ENCODE measurements around the gene NPEPL1. TPM values are rescaled to one million over a fixed set of nuclear protein-coding genes. Genes with fewer than 3 reads are reported as not detected.

The NPEPL1 gene
- total and polyA plus RNA-seq, 2 donors = 7.4 to 52.3 TPM

DNA sequence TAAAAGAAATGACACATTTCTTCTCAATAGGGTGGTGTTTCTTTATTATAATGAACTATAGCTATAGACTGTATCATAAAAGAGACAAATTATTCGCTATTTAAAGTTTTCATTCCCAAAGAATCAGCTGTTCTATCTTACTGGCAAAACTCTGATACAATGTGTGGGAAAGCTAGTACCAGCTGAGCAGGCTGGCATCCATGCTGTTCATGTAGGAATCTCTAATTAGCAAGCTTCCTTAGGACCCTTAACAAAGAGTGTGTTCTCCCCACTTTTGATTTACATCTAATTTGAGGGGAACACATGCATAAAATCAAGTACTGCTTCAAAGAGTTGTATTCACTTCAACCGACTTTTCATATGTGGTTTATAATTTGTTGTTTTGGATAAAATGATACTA, 28.3 kb upstream of the NPEPL1 start:
- no peaks in the 10 kb centered on the region for H3K27me3 ChIP-seq (ENCODE audit: control insufficient read depth in 2 of 2, insufficient read depth in 1 of 2, low read length in 1 of 2)
- H3K9me3 ChIP-seq (ENCODE audit: control insufficient read depth in 2 of 2, insufficient read depth in 1 of 2, low read length in 1 of 2) = no peaks in the 10 kb centered on the region
- no peak overlapping the region for H3K4me3 ChIP-seq (ENCODE audit: low read length in 2 of 2)
- WGBS = 93% methylated on average over 2 of the region's 2 CpGs
- no peak overlapping the region for H3K27ac ChIP-seq (ENCODE audit: low read depth in 1 of 2, low read length in 1 of 2)
- H3K36me3 ChIP-seq (ENCODE audit: control insufficient read depth in 2 of 2, insufficient read depth in 2 of 2, low read length in 1 of 2) = peaks cover 14 to 20% of the 10 kb centered on the region in 2 donors
- peaks cover 10 to 17% of the 10 kb centered on the region in 2 donors for H3K4me1 ChIP-seq (ENCODE audit: control insufficient read depth in 2 of 2, insufficient read depth in 2 of 2, low read length in 2 of 2)
- no peak for DNase-seq (ENCODE audit: low read depth in 6 of 9, low spot score in 9 of 9)

DNA sequence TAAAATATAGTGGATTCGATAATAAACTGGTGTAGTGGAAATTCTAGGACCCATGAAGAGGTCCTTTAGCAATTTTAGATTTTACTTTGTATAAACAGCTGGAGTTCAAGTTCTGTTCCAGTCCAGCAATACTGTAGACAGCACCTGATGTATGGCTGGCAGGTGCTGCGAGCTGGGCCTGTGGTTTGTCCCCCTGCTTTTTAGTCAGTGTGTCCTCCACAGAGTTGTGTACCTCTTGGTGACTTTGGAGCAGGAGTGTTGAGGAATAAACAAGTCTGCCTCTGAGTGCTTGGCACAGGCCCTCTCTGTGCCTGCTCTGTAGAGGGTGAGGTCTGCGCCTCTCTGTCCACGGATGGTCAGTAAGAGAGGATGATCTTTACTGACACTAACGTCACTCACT, 27.7 kb upstream of the NPEPL1 start:
- WGBS = 97% methylated on average over 5 of the region's 5 CpGs
- H3K9me3 ChIP-seq (ENCODE audit: control insufficient read depth in 2 of 2, insufficient read depth in 1 of 2, low read length in 1 of 2) = no peaks in the 10 kb centered on the region
- peaks cover 10 to 17% of the 10 kb centered on the region in 2 donors for H3K4me1 ChIP-seq (ENCODE audit: control insufficient read depth in 2 of 2, insufficient read depth in 2 of 2, low read length in 2 of 2)
- no peak overlapping the region for H3K27ac ChIP-seq (ENCODE audit: low read depth in 1 of 2, low read length in 1 of 2)
- DNase-seq (ENCODE audit: low read depth in 6 of 9, low spot score in 9 of 9) = no peak
- H3K36me3 ChIP-seq (ENCODE audit: control insufficient read depth in 2 of 2, insufficient read depth in 2 of 2, low read length in 1 of 2) = peaks cover 16 to 25% of the 10 kb centered on the region in 2 donors
- H3K4me3 ChIP-seq (ENCODE audit: low read length in 2 of 2) = no peak overlapping the region
- no peaks in the 10 kb centered on the region for H3K27me3 ChIP-seq (ENCODE audit: control insufficient read depth in 2 of 2, insufficient read depth in 1 of 2, low read length in 1 of 2)

DNA sequence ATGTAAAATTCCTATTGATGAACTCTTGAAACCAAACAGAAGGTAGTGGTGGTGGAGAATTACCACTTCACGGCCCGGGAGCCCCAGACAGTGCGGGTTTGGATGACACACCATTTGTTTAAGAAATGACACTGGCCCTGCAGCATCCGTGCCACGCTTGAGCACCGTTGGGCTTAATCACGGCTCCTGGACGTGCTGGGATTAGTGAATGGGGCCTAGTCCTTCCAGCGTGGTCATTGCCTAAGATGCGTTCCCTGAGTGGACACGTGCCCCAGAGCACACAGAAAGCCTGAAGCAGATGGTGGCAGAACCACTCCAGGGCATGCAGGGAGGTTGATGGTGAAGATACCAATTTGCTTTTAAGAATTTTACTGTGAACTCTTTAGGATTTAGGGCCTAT, 27.0 kb upstream of the NPEPL1 start:
- Histone ChIP-seq H3K4me1 (ENCODE audit: control insufficient read depth in 2 of 2, insufficient read depth in 2 of 2, low read length in 2 of 2) (peaks cover 10 to 14% of the 10 kb centered on the region in 2 donors), H3K27me3 (ENCODE audit: control insufficient read depth in 2 of 2, insufficient read depth in 1 of 2, low read length in 1 of 2) (no peaks in the 10 kb centered on the region)

DNA sequence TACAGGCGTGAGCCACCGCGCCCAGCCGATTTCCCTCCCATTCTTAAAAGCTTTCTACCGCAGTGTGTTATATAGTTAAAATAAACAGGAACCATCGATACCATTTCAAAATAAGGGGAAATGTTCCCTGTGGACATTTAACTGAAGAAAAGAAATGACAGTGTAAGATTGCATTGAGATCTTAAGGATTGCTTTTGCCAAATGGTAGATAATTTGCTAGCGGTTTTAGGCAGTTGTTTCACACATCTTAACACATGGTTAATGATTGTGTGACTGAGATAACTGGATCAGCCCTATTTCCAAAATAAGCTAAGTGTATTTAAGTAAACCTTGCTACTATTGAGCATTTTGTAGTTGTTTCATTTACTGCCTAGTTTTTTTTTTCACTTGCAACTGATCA, 25.9 kb upstream of the NPEPL1 start:
- Histone ChIP-seq H3K36me3 (ENCODE audit: control insufficient read depth in 2 of 2, insufficient read depth in 2 of 2, low read length in 1 of 2) (peaks cover 28 to 30% of the 10 kb centered on the region in 2 donors), H3K4me3 (ENCODE audit: low read length in 2 of 2) (no peak overlapping the region), H3K27me3 (ENCODE audit: control insufficient read depth in 2 of 2, insufficient read depth in 1 of 2, low read length in 1 of 2) (no peaks in the 10 kb centered on the region), H3K9me3 (ENCODE audit: control insufficient read depth in 2 of 2, insufficient read depth in 1 of 2, low read length in 1 of 2) (no peaks in the 10 kb centered on the region), H3K27ac (ENCODE audit: low read depth in 1 of 2, low read length in 1 of 2) (no peak overlapping the region), H3K4me1 (ENCODE audit: control insufficient read depth in 2 of 2, insufficient read depth in 2 of 2, low read length in 2 of 2) (peaks cover 2 to 4% of the 10 kb centered on the region in 2 donors)
- WGBS = 98% methylated on average over 7 of the region's 7 CpGs
- DNase-seq (ENCODE audit: low read depth in 6 of 9, low spot score in 9 of 9) = no peak

More for the DNA sequence above, 27.0 kb upstream of the NPEPL1 start:
- peaks cover 23 to 31% of the 10 kb centered on the region in 2 donors for H3K36me3 ChIP-seq (ENCODE audit: control insufficient read depth in 2 of 2, insufficient read depth in 2 of 2, low read length in 1 of 2)
- H3K27ac ChIP-seq (ENCODE audit: low read depth in 1 of 2, low read length in 1 of 2) = no peak overlapping the region
- H3K4me3 ChIP-seq (ENCODE audit: low read length in 2 of 2) = no peak overlapping the region
- WGBS = 92% methylated on average over 11 of the region's 11 CpGs
- no peaks in the 10 kb centered on the region for H3K9me3 ChIP-seq (ENCODE audit: control insufficient read depth in 2 of 2, insufficient read depth in 1 of 2, low read length in 1 of 2)
- no peak for DNase-seq (ENCODE audit: low read depth in 6 of 9, low spot score in 9 of 9)

GRCh38 chr20:58667975-58668374, 24.6 kb upstream of the NPEPL1 start:
- H3K36me3 ChIP-seq (ENCODE audit: control insufficient read depth in 2 of 2, insufficient read depth in 2 of 2, low read length in 1 of 2) = peaks cover 27 to 33% of the 10 kb centered on the region in 2 donors
- 98% methylated on average over 5 of the region's 5 CpGs for whole genome bisulfite sequencing
- no peak for DNase-seq (ENCODE audit: low read depth in 6 of 9, low spot score in 9 of 9)
- no peaks in the 10 kb centered on the region for H3K27me3 ChIP-seq (ENCODE audit: control insufficient read depth in 2 of 2, insufficient read depth in 1 of 2, low read length in 1 of 2)
- no peak overlapping the region for H3K4me3 ChIP-seq (ENCODE audit: low read length in 2 of 2)
- no peaks in the 10 kb centered on the region for H3K4me1 ChIP-seq (ENCODE audit: control insufficient read depth in 2 of 2, insufficient read depth in 2 of 2, low read length in 2 of 2)
- no peaks in the 10 kb centered on the region for H3K9me3 ChIP-seq (ENCODE audit: control insufficient read depth in 2 of 2, insufficient read depth in 1 of 2, low read length in 1 of 2)
- H3K27ac ChIP-seq (ENCODE audit: low read depth in 1 of 2, low read length in 1 of 2) = no peak overlapping the region

DNA sequence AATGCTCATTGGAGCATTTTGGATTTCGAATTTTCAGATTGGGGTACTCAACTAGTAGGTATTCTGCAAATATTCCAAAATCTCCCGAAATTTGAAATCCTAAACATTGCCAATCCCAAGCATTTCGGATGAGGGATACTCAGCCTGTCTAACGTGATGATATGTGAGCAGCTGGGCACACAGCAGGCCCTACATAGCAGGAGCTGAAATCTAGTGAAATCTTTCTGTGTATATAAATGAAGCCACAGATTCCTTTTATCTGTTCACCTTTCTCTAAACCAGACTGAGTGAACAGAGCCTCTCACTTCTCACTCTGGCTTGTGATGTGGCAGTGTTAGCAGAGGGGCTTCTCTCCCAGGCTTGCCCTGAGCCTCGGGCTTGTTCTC, 23.7 kb upstream of the NPEPL1 start:
- H3K27me3 ChIP-seq (ENCODE audit: control insufficient read depth in 2 of 2, insufficient read depth in 1 of 2, low read length in 1 of 2) = no peaks in the 10 kb centered on the region
- no peak overlapping the region for H3K4me3 ChIP-seq (ENCODE audit: low read length in 2 of 2)
- no peak overlapping the region for H3K27ac ChIP-seq (ENCODE audit: low read depth in 1 of 2, low read length in 1 of 2)
- no peaks in the 10 kb centered on the region for H3K9me3 ChIP-seq (ENCODE audit: control insufficient read depth in 2 of 2, insufficient read depth in 1 of 2, low read length in 1 of 2)
- H3K4me1 ChIP-seq (ENCODE audit: control insufficient read depth in 2 of 2, insufficient read depth in 2 of 2, low read length in 2 of 2) = no peaks in the 10 kb centered on the region
- DNase-seq (ENCODE audit: low read depth in 6 of 9, low spot score in 9 of 9) = no peak
- WGBS = 96% methylated on average over 5 of the region's 5 CpGs
- H3K36me3 ChIP-seq (ENCODE audit: control insufficient read depth in 2 of 2, insufficient read depth in 2 of 2, low read length in 1 of 2) = peaks cover 36 to 37% of the 10 kb centered on the region in 2 donors

GRCh38 chr20:58669287-58670006, 23.2 kb upstream of the NPEPL1 start:
- no peaks in the 10 kb centered on the region for H3K4me1 ChIP-seq (ENCODE audit: control insufficient read depth in 2 of 2, insufficient read depth in 2 of 2, low read length in 2 of 2)
- no peak overlapping the region for H3K27ac ChIP-seq (ENCODE audit: low read depth in 1 of 2, low read length in 1 of 2)
- H3K36me3 ChIP-seq (ENCODE audit: control insufficient read depth in 2 of 2, insufficient read depth in 2 of 2, low read length in 1 of 2) = peaks cover 38 to 41% of the 10 kb centered on the region in 2 donors
- no peak for DNase-seq (ENCODE audit: low read depth in 6 of 9, low spot score in 9 of 9)
- H3K4me3 ChIP-seq (ENCODE audit: low read length in 2 of 2) = no peak overlapping the region
- WGBS = 94% methylated on average over 16 of the region's 16 CpGs
- no peaks in the 10 kb centered on the region for H3K9me3 ChIP-seq (ENCODE audit: control insufficient read depth in 2 of 2, insufficient read depth in 1 of 2, low read length in 1 of 2)
- no peaks in the 10 kb centered on the region for H3K27me3 ChIP-seq (ENCODE audit: control insufficient read depth in 2 of 2, insufficient read depth in 1 of 2, low read length in 1 of 2)

- peaks cover 43 to 46% of the 10 kb centered on the region in 2 donors for H3K36me3 ChIP-seq (ENCODE audit: control insufficient read depth in 2 of 2, insufficient read depth in 2 of 2, low read length in 1 of 2)
- no peaks in the 10 kb centered on the region for H3K27me3 ChIP-seq (ENCODE audit: control insufficient read depth in 2 of 2, insufficient read depth in 1 of 2, low read length in 1 of 2)
- 99% methylated on average over 1 of the region's 1 CpG for WGBS
Measured at GRCh38 chr20:58670102-58670501, 22.5 kb upstream of the NPEPL1 start.

GRCh38 chr20:58670659-58671058, 21.9 kb upstream of the NPEPL1 start:
- WGBS = 93% methylated on average over 4 of the region's 4 CpGs

More at GRCh38 chr20:58670102-58670501, 22.5 kb upstream of the NPEPL1 start:
- Histone ChIP-seq H3K27ac (ENCODE audit: low read depth in 1 of 2, low read length in 1 of 2) (no peak overlapping the region), H3K4me3 (ENCODE audit: low read length in 2 of 2) (no peak overlapping the region), H3K4me1 (ENCODE audit: control insufficient read depth in 2 of 2, insufficient read depth in 2 of 2, low read length in 2 of 2) (no peaks in the 10 kb centered on the region), H3K9me3 (ENCODE audit: control insufficient read depth in 2 of 2, insufficient read depth in 1 of 2, low read length in 1 of 2) (no peaks in the 10 kb centered on the region)
- no peak for DNase-seq (ENCODE audit: low read depth in 6 of 9, low spot score in 9 of 9)

More at GRCh38 chr20:58670659-58671058, 21.9 kb upstream of the NPEPL1 start:
- DNase-seq (ENCODE audit: low read depth in 6 of 9, low spot score in 9 of 9) = no peak
- Histone ChIP-seq H3K4me1 (ENCODE audit: control insufficient read depth in 2 of 2, insufficient read depth in 2 of 2, low read length in 2 of 2) (no peaks in the 10 kb centered on the region), H3K4me3 (ENCODE audit: low read length in 2 of 2) (no peak overlapping the region), H3K27ac (ENCODE audit: low read depth in 1 of 2, low read length in 1 of 2) (no peak overlapping the region), H3K9me3 (ENCODE audit: control insufficient read depth in 2 of 2, insufficient read depth in 1 of 2, low read length in 1 of 2) (no peaks in the 10 kb centered on the region), H3K36me3 (ENCODE audit: control insufficient read depth in 2 of 2, insufficient read depth in 2 of 2, low read length in 1 of 2) (peaks cover 49 to 52% of the 10 kb centered on the region in 2 donors), H3K27me3 (ENCODE audit: control insufficient read depth in 2 of 2, insufficient read depth in 1 of 2, low read length in 1 of 2) (no peaks in the 10 kb centered on the region)

All from thymus (tissue), 11 donors.